ENCODE results near the gene REG1B.
"Not testable (repeated sequence)": the region's sequence is repeated elsewhere in the genome, so short reads cannot be mapped to it uniquely, and the experiment has no call there.

REG1B gene

DNA sequence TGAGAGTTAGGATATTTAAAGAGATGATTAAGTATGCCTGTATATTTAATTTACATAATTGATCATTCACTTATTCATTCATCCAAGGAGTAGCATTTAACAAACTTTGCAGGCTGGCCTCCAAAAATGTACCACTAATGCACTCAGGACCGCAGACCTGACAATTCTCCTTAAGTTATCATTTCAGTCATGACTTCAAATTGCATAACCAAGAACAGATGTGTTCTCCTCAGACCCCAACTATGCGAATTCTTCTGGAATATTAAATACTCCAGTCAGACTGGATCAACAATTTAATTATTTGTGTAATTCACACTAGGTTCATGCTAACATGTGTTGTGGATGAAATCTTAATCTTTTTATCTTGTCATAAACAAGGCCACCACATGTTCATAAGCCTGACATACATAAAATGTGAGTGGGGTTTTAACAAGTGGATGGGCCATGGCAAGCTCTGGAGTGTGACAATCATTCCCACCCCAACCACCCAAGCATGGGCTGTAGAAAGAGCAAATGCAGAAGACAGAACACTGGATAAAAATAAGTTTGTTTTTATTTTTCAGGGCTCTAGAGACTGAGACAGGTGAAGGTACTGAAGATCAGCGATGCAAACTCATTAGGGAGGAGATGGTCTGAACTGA is 3.2 kb downstream of the REG1B start:
- no peaks in the 10 kb centered on the region for H3K36me3 ChIP-seq (ENCODE audit: control insufficient read depth, insufficient read depth, low read length)
- H3K9me3 ChIP-seq (ENCODE audit: control insufficient read depth, insufficient read depth, low read length): no peaks in the 10 kb centered on the region
- no CpG with 5 or more reads among the region's 3 CpGs for WGBS (ENCODE audit: insufficient coverage, insufficient read length)
- no peak overlapping the region for H3K27ac ChIP-seq (ENCODE audit: low read length)
- no peaks in the 10 kb centered on the region for H3K27me3 ChIP-seq (ENCODE audit: control insufficient read depth, insufficient read depth, low read length)
- no peak for DNase-seq (ENCODE audit: low read depth, low spot score)
- no peaks in the 10 kb centered on the region for H3K4me1 ChIP-seq (ENCODE audit: control insufficient read depth, insufficient read depth, low read length)
- no peak overlapping the region for H3K4me3 ChIP-seq (ENCODE audit: low read length)

DNA sequence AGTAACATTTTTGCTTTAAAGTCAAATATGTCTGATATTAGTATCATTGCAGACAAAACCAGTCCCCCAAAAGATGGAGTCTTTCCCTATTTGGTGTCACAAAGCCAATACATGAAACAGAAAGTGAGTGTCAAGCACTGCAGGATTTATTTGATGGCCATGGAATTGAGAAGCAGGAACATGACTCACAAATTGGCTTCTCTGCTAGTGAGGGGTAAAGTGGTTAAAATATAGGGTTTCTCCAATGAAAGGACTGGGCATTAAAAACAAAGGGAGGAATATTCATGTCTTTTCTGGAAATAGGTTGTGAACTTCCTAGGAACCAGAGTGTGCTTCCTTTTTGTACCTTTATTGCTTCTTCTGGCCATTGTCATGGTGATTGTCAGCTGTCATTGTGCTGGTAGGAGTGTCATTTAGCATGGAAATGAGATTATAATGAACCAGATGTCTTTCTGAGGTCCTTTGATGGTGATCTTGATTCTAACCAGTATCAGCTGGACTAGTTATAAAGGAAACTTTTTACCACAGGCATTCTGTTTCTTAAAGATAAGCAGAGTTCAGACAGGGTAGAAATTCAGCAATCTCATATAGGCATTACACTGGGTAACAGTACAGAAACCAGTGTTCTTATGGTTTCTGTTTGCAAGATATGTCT is 4.1 kb downstream of the REG1B start:
- H3K27ac ChIP-seq (ENCODE audit: low read length): no peak overlapping the region
- H3K4me1 ChIP-seq (ENCODE audit: control insufficient read depth, insufficient read depth, low read length): no peaks in the 10 kb centered on the region
- DNase-seq (ENCODE audit: low read depth, low spot score): no peak
- no peaks in the 10 kb centered on the region for H3K9me3 ChIP-seq (ENCODE audit: control insufficient read depth, insufficient read depth, low read length)
- no peaks in the 10 kb centered on the region for H3K27me3 ChIP-seq (ENCODE audit: control insufficient read depth, insufficient read depth, low read length)
- H3K36me3 ChIP-seq (ENCODE audit: control insufficient read depth, insufficient read depth, low read length): no peaks in the 10 kb centered on the region
- no peak overlapping the region for H3K4me3 ChIP-seq (ENCODE audit: low read length)

DNA sequence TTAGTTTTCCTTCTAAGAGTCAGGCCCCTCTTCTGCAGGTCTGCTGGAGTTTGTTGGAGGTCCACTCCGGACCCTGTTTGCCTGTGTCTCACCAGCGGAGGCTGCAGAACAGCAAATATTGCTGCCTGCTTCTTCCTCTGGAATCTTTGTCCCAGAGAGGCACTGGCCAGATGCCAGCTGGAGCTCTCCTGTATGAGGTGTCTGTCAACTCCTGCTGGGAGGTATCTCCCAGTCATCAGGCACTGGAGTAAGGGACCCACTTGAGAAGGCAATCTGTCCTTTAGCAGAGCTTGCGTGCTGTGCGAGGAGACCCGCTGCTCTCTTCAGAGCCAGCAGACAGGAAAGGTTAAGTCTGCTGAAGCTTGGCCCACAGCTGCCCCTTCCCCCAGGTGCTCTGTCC is 4.8 kb downstream of the REG1B start:
- H3K4me1 ChIP-seq (ENCODE audit: control insufficient read depth, insufficient read depth, low read length): no peaks in the 10 kb centered on the region
- no CpG with 5 or more reads among the region's 5 CpGs for WGBS (ENCODE audit: insufficient coverage, insufficient read length)

DNA sequence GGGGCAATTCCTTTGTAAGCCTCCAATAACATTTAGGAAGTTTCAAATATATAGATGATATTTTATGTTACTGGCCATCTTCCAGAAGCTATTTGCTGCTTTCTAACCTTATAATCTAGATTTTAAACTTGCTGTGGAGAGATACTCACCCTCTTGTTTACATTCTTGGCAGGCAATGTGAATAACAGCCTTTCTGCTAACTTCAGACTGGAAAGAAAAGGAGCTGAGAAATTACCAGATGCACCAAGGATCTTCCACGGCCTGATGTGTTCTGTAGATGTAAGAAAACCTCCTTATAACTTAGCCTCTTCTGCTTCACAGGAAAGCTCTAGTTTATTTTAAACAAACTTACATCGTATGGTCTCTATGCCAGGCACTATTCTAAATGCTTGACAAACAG is 16.7 kb downstream of the REG1B start:
- no peak for DNase-seq (ENCODE audit: low read depth, low spot score)
- Histone ChIP-seq H3K4me1 (ENCODE audit: control insufficient read depth, insufficient read depth, low read length) (no peaks in the 10 kb centered on the region), H3K9me3 (ENCODE audit: control insufficient read depth, insufficient read depth, low read length) (no peaks in the 10 kb centered on the region), H3K27ac (ENCODE audit: low read length) (no peak overlapping the region), H3K4me3 (ENCODE audit: low read length) (no peak overlapping the region), H3K36me3 (ENCODE audit: control insufficient read depth, insufficient read depth, low read length) (no peaks in the 10 kb centered on the region), H3K27me3 (ENCODE audit: control insufficient read depth, insufficient read depth, low read length) (no peaks in the 10 kb centered on the region)
- no CpG with 5 or more reads among the region's 2 CpGs for WGBS (ENCODE audit: insufficient coverage, insufficient read length)

More for the DNA sequence above, 4.8 kb downstream of the REG1B start:
- Histone ChIP-seq H3K27me3 (ENCODE audit: control insufficient read depth, insufficient read depth, low read length) (no peaks in the 10 kb centered on the region), H3K9me3 (ENCODE audit: control insufficient read depth, insufficient read depth, low read length) (no peaks in the 10 kb centered on the region), H3K4me3 (ENCODE audit: low read length) (no peak overlapping the region), H3K36me3 (ENCODE audit: control insufficient read depth, insufficient read depth, low read length) (no peaks in the 10 kb centered on the region), H3K27ac (ENCODE audit: low read length) (no peak overlapping the region)
- DNase-seq (ENCODE audit: low read depth, low spot score): no peak

DNA sequence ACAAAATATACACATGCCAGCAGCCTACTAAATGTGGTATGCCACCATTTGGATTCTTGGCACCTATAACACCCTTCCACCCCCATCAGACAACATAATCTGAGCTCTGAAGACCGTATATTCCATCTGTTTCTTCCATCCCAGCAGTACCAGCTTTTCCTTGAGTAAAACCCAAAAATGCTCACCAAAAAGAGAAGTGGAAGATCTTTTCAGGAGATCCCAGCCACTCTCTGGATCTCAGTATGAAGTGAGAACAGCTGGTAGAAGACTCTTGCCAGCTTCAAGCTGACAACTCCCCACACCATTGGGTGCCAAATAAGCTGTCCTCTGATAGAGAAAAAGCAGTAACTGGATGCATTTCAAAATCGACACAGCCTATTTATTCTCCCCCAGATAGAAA is 22.6 kb downstream of the REG1B start:
- H3K27ac ChIP-seq (ENCODE audit: low read length): no peak overlapping the region
- no CpG with 5 or more reads among the region's 2 CpGs for WGBS (ENCODE audit: insufficient coverage, insufficient read length)
- DNase-seq (ENCODE audit: low read depth, low spot score): no peak
- H3K36me3 ChIP-seq (ENCODE audit: control insufficient read depth, insufficient read depth, low read length): no peaks in the 10 kb centered on the region
- no peaks in the 10 kb centered on the region for H3K27me3 ChIP-seq (ENCODE audit: control insufficient read depth, insufficient read depth, low read length)
- no peaks in the 10 kb centered on the region for H3K4me1 ChIP-seq (ENCODE audit: control insufficient read depth, insufficient read depth, low read length)
- no peak overlapping the region for H3K4me3 ChIP-seq (ENCODE audit: low read length)
- H3K9me3 ChIP-seq (ENCODE audit: control insufficient read depth, insufficient read depth, low read length): no peaks in the 10 kb centered on the region

DNA sequence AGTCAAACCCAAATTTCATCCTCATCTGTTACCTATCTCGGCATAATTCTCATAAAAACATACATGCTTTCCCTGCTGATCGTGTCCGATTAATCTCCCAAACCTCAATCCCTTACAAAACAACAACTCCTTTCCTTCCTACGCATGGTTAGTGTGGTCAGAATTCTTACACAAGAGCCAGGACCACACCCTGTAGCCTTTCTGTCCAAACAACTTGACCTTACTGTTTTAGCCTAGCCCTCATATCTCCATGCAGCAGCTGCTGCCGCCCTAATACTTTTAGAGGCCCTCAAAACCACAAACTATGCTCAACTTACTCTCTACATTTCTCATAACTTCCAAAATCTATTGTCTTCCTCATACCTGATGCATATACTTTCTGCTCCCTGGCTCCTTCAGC is 33.0 kb downstream of the REG1B start:
- not testable (repeated sequence) for H3K36me3 ChIP-seq (ENCODE audit: control insufficient read depth, insufficient read depth, low read length)
- WGBS (ENCODE audit: insufficient coverage, insufficient read length): no CpG with 5 or more reads among the region's 5 CpGs

DNA sequence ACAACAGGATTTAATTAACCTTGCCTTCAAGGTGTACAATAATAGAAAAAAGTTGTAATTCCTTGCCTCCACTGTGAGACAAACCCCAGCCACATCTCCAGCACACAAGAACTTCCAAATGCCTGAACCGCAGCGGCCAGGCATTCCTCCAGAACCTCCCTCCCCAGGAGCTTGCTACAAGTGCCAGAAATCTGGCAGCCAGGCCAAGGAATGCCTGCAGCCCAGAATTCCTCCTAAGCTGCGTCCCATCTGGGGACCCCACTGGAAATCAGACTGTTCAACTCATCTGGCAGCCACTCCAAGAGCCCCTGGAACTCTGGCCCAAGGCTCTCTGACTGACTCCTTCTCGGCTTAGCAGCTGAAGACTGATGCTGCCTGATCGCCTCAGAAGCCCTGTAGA is 34.3 kb downstream of the REG1B start:
- H3K27ac ChIP-seq (ENCODE audit: low read length); H3K36me3 ChIP-seq (ENCODE audit: control insufficient read depth, insufficient read depth, low read length); H3K4me3 ChIP-seq (ENCODE audit: low read length); H3K4me1 ChIP-seq (ENCODE audit: control insufficient read depth, insufficient read depth, low read length); H3K9me3 ChIP-seq (ENCODE audit: control insufficient read depth, insufficient read depth, low read length); DNase-seq (ENCODE audit: low read depth, low spot score); H3K27me3 ChIP-seq (ENCODE audit: control insufficient read depth, insufficient read depth, low read length): not testable (repeated sequence)
- WGBS (ENCODE audit: insufficient coverage, insufficient read length): no CpG with 5 or more reads among the region's 5 CpGs

More for the DNA sequence above, 33.0 kb downstream of the REG1B start:
- H3K27me3 ChIP-seq (ENCODE audit: control insufficient read depth, insufficient read depth, low read length); H3K27ac ChIP-seq (ENCODE audit: low read length); DNase-seq (ENCODE audit: low read depth, low spot score); H3K4me3 ChIP-seq (ENCODE audit: low read length); H3K4me1 ChIP-seq (ENCODE audit: control insufficient read depth, insufficient read depth, low read length); H3K9me3 ChIP-seq (ENCODE audit: control insufficient read depth, insufficient read depth, low read length): not testable (repeated sequence)

DNA sequence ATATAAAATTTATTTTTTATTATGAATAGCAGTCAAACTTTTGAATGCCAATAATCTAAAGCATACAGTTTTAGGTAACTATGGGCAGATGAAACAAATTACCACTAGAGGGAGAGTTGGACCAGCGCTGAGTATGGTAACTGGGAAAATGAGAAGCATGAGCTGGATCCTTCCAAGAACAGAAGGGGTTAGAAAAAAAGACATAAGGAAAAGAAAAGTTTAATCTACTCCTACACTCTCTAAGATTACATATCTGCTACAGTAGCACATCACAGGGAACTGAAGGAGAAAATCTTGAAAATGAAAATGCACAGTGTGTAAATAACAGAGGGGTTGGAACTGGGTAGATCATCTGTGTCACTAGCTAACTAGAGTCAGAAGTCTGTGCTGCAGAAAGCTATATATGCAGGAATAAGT is 46.8 kb downstream of the REG1B start:
- peak; percentile 25 for DNase-seq (ENCODE audit: low read depth, low spot score)
- Histone ChIP-seq H3K4me3 (ENCODE audit: low read length) (no peak overlapping the region), H3K27ac (ENCODE audit: low read length) (no peak overlapping the region), H3K27me3 (ENCODE audit: control insufficient read depth, insufficient read depth, low read length) (no peaks in the 10 kb centered on the region), H3K4me1 (ENCODE audit: control insufficient read depth, insufficient read depth, low read length) (no peaks in the 10 kb centered on the region), H3K9me3 (ENCODE audit: control insufficient read depth, insufficient read depth, low read length) (no peaks in the 10 kb centered on the region), H3K36me3 (ENCODE audit: control insufficient read depth, insufficient read depth, low read length) (no peaks in the 10 kb centered on the region)
- WGBS (ENCODE audit: insufficient coverage, insufficient read length): no CpG with 5 or more reads among the region's 1 CpG

DNA sequence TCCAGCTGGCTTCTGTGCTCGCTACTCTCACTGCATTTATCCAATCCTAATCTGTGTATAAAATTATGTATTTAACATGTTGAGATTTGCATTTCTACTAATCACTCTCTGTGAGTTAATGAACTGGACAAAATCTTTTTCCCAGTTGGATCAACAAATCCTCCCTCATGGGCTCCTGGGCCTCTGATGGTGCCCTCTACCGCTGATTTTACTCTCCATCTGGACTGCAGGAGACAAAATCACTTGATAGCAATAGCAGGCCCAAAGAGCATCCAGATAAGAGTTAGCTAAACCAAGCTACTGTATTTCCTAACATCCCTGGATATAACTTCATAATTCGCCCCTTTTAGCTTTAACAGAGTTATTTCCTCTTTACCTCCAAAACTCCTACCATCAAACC is 47.8 kb downstream of the REG1B start:
- no peak for DNase-seq (ENCODE audit: low read depth, low spot score)
- Histone ChIP-seq H3K4me3 (ENCODE audit: low read length) (no peak overlapping the region), H3K36me3 (ENCODE audit: control insufficient read depth, insufficient read depth, low read length) (no peaks in the 10 kb centered on the region), H3K9me3 (ENCODE audit: control insufficient read depth, insufficient read depth, low read length) (no peaks in the 10 kb centered on the region), H3K27me3 (ENCODE audit: control insufficient read depth, insufficient read depth, low read length) (no peaks in the 10 kb centered on the region), H3K4me1 (ENCODE audit: control insufficient read depth, insufficient read depth, low read length) (no peaks in the 10 kb centered on the region), H3K27ac (ENCODE audit: low read length) (no peak overlapping the region)
- no CpG with 5 or more reads among the region's 3 CpGs for WGBS (ENCODE audit: insufficient coverage, insufficient read length)
